T-helper 22 cell (primary cell): ENCODE results near the gene MAGIX.
A peak's percentile ranks its signal among the peaks of the same experiment; 100 is the strongest.
"Not testable (repeated sequence)": the region's sequence is repeated elsewhere in the genome, so short reads cannot be mapped to it uniquely, and the experiment has no call there.

Experiments used
- DNase-seq: peaks from one replicate; pipeline ENCODE4 v3.0.0-alpha.2; 2020; ENCODE audit warnings: low read depth

The MAGIX gene

DNA sequence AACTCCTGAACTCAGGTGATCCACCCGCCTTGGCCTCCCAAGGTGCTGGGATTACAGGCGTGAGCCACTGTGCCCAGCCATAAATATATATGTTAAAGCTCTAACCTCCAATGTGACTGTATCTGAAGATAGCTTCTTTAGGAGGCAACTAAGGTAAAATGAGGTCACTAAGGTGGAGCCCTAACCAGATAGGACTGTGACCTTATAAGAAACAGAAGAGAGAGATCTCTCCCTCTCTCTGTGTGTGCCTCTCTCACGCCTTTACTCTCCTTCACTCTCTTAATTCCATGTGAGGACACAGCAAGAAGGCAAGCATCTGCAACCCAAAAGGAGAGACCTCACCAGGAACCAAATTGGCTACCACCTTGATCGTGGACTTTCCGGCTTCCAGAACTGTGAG is 926 bp upstream of the MAGIX start:
- no peak for DNase-seq

DNA sequence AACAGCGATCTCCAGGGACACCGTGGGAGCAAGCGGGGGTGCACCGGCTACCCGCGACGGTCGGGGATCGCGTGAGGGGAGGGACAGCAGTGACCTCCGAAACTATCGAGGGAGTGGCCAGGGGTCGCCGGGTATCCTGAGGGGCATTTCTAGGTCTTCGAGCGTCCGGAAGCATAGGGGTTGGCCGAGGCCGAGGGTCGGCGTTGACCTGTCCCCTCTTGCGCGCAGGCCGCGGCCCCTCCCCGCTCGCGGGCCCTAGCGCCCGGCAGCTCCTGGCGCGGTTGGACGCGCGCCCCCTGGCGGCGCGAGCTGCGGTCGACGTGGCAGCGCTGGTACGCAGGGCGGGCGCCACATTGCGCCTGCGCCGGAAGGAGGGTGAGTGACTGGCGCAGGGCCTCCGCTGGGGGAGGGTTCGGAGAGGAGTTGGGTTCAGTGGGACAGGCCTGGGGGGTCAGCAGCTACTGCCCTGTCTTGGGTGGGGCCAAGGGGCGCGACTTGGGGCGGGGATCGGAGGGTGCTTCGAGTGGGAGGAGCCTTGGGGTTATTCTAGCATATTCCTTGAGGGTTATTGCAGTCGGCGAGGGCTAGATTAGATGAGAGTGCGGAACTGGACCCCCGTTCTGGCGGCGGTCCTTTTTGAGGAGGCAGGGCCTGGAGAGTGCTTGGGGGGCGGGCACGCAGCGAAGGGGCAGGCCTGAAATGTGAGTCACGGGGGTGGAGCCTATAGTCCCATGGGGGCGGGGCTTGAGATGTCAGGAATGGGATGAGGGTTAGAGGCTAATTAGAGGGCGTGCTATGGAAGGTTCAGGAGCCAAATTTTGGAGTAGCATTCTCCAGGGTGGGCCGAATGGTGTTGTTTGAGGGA is 1.2 kb downstream of the MAGIX start:
- DNase-seq: peak; percentile 66

DNA sequence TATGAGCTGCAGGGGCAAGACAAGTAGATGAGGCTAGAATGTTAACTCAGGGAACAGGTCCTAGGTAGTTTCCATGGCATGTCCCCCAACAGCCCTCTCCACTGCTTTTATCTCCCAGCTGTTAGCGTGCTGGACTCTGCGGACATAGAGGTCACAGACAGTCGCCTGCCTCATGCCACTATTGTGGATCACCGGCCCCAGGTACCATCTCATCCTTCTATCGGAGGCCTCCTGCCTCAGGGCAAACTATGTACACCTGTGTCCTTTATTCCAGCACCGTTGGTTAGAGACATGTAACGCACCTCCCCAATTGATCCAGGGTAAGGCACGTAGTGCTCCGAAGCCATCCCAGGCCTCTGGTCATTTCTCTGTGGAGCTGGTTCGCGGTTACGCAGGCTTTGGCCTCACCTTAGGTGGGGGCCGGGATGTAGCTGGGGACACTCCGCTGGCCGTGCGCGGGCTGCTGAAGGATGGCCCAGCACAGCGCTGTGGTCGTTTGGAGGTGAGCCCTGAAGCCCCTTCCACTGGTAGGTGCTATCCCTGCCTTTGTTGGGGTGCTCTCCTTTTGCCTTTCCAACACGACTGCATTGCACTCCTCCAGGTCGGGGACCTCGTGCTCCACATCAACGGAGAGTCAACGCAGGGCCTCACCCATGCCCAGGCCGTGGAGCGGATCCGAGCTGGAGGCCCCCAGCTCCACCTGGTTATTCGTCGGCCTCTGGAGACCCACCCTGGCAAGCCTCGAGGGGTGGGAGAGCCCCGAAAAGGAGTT is 2.2 kb downstream of the MAGIX start:
- DNase-seq: no peak

DNA sequence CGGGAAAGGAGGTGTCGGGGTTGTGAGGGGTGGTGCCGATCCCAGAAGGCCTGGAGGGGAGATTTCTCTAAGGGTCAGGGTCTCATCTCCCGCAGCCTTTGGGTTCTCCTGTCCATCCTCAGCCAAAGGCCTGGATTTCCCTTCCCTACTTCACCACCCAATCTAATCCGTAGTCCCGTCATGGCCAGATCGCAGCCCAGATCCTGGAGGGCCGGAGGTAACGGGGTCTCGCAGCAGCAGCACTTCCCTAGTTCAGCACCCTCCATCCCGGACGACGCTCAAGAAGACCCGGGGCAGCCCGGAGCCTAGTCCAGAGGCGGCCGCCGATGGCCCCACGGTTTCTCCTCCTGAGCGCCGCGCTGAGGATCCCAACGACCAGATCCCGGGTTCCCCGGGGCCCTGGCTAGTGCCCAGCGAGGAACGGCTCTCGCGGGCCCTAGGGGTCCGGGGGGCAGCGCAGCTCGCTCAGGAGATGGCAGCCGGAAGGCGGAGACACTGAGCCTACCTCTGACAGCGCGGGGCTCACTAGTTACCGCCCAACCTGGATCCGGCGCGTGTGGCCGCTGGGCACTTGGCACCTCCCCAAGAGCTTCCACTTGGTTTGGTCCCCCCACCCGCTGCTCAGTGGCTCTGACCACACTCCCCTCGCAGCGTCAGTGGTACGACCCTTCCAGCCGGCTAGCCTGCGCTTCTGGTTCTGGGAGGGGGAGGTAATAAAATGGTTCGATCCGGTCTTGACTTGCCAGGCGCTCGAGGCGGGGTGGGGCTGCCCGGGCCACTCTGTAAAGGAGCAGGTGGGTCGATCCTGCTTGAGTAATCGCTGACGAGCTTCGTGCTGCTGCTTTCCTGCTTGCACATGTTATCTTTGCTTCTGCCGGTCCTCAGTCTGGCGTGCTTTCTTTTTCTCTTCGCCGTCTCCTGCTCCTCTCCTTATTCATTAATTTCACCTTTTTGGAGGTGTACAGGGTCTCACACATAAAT is 3.6 kb downstream of the MAGIX start:
- peak; percentile 70 for DNase-seq

DNA sequence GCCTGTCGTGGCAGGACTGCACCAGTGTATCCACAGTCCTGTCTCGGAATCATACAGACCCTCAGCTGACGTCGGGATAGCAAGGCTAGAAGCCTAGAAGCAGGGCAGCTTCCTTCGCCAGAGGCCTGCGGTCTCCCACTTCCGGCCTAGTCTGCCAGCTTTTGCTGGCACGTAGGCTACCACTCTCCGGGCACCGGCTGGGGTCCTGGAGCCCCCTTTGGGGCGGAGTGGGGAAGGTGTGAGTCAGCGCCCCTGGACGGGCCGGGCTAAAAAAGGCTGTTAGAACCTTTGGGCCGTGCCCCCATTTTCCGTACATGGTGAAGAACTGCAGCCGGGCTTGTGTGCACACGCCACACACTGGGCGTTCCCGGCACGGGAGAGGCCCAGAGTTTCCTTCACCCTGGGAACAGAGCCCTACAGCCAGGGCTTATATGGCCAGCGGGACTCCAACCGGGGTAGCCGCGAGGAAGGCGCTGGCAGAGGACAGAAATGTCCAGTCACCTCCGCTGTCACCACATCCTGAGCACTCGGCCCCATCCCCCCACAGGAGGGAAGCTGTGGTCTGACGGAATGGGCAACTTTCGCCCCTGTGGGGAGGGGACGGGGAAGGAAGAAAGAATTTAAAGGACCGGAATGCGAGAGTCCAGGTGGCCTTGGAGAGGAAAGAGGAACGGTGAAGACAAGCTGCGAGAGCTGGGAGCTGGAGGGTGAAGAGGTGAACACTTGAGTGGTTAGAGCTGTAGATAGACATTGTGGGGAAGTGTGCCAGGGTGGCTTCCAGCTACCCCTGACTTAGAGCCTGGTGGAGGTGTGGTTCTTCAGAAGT is 4.6 kb downstream of the MAGIX start:
- peak; percentile 62 for DNase-seq

DNA sequence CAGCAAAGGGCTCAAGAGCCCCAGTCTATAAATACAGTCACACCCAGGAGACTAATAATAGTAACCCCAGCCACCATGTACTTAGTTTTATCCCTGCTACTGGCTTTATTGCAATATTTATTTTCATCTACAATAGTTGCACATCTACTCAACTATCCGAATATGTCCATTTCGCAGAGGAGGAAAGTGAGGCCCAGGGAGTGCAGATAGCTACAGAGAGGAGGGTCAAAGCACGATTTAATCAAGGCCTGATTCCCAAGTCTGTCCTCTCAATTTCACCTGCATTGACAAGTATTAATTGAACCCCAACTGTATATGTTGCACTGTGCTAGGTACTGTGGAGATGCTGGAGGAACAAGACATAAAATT is 5.2 kb downstream of the MAGIX start:
- DNase-seq: no peak

DNA sequence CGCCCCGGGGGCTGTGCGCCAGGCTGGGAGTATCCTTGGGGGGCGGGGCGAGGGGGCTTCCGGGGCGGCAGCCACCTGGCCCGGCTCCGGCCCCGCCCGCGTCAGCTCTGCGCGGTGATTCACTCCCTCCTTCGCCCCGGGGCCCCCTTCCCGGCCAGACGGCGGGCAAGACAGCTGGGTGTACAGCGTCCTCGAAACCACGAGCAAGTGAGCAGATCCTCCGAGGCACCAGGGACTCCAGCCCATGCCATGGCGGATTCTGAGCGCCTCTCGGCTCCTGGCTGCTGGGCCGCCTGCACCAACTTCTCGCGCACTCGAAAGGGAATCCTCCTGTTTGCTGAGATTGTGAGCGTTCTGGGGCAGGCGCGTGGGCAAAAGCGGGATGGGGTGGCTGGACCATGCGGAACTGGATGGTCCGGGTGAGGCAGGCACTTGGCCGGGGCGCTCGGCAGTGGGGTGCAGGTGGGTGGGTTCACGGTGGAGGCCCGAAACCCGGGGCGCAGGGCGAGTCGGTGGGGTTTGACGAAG is 9.3 kb downstream of the MAGIX start, which contains the start of gene PLP2:
Gene PLP2, plus strand, starts transcription at position 147 of the 528 bp plus-strand sequence. Its CDS starts 103 bp downstream, at position 250.
- DNase-seq: peak; percentile 65

DNA sequence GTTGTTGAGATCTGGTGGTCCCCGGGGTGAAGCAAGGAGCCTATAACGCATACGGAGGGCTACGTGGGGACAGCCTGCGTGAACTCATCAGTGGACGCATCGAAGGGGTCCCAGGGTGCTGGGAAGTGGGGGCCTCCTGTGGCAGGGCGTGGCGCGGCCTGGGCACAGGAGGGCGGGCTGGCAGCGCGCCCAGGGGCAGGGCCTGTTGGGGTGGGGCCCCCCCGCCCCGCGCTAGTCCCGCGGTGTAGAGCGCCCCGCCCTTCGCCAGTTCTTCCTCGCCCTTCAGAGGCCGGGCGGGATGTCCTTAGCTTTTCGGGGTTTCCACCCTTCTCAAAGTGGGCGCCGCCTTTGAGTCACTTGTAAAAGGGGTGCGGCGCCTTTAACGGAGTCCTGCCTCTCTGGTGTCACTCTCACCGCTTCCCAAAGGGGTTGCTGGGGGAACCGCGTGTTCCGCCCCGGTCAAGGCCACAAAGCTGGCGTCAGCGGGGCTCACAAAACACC is 9.8 kb downstream of the MAGIX start:
- peak; percentile 58 for DNase-seq

DNA sequence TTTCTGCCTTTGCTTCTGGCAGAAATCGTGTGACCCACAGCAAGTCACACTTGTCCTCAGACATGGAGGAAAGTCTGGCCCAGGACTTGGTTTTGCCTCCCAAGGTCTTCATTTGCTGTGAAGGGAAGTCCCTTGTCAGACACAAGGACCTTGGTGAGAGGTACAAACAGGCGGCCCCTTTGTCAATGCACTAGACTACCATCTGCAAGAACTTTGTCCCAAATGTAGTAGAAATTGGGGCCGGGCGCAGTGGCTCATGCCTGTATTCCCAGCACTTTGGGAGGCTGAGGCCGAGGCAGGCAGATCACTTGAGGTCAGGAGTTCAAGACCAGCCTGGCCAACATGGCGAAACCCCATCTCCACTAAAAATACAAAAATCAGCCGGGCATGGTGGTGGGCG is 11.0 kb downstream of the MAGIX start:
- DNase-seq: not testable (repeated sequence)

DNA sequence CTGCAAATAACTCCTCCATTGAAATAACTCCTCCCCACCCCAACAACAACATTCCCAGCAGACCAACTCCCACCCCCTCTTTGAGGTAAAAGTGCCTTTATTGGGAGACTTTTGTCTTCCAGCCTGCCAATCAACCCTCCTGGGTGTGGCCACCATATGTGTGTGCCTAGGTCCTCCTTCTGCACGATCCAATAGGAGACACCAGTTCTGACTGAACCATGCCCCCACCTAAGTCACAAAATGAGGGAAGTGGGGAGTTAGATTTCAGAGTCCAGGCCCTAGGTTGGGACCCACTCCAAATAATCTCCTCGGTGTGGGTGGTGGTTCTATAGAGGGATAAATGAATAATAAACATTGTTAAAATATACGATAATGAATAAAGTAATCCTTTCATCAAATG is 12.2 kb downstream of the MAGIX start:
- no peak for DNase-seq

DNA sequence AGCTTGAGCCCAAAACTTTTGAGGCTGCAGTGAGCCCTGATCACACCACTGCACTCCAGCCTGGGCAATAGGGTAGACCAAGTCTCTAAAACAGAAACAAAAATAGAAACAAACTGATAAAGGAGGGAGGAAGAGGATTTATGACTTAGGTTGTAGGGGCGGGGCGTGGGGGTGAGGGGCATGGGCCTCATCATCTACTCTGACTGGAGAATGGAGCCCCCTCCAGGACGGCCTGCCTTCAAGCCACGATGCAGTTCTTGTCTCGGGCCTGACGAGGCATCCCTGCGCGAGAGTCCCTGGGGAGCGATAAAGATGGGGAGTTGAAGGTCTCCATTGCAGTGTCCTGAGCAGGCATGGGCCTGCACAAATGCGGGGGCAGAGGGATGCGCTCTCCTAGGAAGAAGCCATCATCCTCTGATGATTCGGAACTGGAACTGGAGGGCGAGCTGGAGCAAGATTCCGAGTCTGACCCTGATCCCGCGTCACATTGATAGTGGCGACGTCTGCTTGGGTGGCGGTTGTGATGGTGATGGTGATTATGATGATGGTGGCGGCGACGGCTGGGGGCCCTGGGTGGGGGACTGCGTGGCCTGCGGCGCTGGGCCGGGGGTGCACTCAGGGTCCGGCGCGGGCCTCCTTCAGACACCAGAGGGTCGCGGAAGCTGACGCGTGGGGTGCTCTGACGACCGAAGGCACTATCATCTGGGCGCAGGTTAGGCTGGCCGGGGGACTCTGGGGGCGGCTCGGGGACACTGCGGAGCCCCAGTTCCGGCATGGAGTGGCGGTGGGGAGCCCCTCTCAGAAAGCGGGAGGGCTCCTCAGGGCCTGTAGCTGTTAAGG is 13.1 kb downstream of the MAGIX start:
- no peak for DNase-seq

DNA sequence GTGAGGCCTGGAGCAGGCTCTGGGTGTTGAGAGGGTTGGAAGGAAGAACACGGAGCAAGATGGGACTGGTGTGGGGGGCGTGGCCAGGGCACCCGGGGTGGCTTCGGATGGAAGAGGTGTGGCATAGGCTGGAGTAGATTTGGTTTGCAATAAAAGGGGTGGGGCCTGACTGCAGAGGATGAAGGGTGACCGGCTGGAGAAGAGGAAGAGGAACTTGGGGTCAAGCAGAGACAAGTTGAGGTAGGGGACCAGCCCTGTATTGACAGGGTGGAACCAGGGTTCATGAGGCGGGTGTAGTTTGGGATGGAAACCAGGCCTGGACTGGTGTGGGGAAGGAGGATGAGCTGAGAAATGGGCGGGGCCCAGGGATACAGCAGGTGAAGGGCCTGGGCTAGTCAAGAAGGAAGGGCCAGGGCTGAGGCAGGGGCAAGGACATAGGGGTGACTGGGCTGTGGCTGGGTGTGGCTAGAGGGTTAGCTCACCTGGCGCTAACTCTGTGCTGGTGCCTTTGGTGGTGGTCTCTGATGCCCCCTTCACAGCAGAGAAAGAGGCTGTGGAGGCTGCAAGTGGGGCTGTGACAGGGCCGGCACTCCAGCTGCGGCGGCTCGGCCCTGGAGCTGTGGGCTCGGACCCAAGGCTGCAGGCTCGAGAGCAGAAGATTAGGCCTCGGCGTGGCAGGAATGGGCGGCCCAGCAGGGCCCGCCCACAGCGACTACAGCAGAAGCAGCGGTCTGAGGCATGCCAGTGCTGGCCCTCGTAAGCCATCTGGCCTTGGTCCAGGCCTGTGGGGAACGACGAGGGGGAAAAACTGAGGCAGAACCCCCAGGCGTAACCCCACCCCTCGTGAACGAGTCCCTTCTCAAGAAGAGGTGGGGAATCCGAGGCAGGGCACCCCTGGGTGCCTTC is 14.1 kb downstream of the MAGIX start:
- DNase-seq: no peak

DNA sequence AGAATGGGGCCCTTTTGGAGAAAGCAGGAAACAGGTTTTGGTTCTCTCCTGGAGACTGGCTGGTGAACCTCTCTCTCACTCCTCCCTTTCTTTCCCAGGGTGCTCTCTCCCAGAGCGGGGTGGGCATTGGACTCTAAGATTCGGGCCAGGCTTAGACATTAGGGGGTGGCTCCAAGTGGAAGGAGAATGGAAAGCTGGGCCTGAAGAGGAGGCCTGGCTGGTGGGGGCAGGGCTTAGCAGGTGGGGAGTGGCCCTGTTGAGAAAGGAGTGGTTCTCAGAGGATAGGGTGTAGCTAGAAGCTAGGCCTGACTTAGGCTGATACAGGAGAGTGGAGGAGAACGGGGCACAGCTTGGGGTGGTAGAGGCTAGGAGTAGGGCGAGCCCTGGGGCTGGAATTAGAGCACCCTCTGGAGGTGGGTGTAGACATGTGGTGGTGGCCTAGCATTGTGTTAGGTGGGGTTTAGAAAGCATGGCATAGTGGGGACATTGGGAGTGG is 14.8 kb downstream of the MAGIX start:
- no peak for DNase-seq

DNA sequence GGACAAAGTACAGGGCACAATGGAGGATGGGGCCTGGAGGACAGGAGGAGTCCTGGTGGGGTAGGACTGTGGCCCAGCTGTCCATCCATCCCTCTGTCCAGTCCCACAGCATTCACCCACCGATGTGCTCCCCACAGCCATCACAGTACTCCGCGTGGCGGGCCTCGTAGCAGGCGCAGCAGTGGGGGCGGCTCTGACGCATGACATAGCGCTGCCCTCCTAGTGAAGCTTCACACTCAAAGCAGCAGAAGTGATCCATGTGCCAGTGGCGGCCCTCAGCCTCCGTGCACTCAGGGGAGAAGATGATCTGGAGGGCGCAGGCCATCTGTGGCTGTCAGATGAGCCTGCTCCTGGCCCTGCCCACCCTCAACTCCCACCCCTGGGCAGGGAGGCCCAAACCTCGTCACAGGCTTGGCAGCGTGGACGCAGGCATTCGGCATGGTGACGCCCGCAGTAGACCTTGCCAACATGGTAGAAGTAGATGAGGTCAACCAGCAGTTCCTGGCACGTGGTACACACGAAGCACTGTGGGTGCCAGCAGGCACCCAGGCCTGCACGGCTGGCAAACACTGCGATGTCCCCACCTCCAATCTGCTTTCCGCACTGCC is 15.4 kb downstream of the MAGIX start:
- DNase-seq: no peak

DNA sequence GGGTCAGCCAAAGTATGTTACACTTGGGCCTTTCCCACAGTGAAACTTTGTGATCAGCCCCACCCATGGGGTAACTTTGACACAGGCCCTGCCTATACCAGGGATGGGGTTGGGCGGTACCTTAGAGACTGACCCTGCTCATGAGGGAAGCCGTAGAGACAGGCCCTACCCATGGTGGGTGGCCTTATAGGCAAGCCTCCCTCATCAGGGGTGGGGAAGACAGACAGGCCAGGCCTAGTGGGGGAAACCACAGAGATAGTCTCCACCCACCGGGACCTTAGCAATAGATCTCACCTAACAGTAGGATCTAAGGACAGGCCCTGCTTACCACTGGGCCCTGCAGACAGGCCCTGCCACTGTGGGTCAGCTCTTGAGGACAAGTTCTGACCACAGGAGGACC is 16.0 kb downstream of the MAGIX start:
- DNase-seq: no peak

DNA sequence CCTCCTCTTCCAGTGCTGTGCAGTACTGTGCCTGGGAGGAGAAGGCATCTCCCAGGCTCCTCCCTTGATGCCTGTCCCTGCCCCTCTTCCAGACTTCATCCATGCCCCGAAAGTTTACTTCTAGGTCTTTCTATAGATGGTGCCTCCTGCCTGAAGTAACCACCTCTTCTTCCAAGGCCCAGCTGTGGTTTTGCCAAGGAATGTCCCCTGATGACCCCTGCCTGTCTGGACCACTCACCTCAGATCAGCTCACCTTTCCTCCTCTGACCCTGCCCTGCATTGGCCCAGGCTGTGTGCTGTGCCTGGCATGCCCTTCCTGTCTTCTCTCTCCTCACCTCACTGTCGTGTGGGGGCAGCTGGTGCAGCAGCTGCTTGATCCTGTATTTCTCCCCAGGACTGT is 16.8 kb downstream of the MAGIX start:
- no peak for DNase-seq

DNA sequence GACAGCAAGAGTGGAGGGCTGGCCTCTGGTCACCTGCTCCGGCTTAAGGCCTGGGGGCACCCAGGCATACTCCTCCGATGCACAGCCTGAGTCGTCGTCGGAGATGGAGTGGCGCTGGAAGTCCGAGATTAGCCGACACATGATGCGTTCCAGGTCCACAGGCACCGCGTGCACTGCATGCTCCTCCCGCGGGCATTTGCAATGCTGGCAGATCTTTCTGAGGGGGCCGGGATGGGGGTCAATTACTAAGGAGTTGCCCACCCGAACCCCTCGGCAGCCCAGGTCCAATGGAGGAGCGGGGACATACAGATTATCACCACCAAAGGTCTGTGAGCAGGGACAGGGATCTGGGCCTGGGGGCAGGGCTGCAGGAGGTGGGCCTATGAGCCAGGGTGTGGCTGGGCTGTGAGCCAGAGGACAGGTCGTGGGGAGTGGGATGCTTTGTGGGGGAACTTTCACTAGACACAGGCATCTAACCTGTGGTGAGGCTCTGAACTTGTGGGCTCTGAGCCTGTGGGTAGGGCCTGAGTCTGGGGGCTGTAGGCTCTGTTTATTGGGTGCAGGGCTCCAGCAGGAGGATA is 21.2 kb downstream of the MAGIX start:
- DNase-seq: no peak
